HPDE6-E6E7 (cell line): ENCODE data around the gene CCL1.

Source experiments
- DNase-seq: peaks from one replicate; pipeline ENCODE4 v3.0.0; 2011; ENCODE audit warnings: missing footprints; ENCODE audit errors: extremely low spot score

Gene CCL1

GRCh38 chr17:34363183-34363661 is at the start of gene CCL1:
CCL1 (minus strand) TSS chr17:34363233; CDS start chr17:34363161, 72 bp downstream.
- DNase-seq = no peak

DNA sequence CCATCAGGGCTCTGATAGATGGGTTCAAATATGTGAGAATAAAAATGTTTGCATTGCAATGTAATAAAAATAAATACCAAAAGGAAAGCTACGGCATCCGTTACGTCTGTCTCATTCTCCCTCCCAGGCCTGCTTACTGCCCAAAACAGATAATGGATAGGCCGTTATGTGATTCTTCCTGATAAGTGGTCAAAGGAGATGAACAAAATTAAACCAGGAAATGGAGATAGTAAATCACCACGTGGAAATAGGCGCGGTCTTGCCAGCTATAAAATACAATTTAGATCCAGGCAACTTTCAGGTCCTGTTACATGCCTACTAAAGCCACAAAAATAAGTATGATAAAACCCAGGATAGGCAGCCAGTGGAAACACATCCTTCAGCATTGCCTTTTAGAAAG is 49.5 kb upstream of the CCL1 start:
- no peak for DNase-seq

DNA sequence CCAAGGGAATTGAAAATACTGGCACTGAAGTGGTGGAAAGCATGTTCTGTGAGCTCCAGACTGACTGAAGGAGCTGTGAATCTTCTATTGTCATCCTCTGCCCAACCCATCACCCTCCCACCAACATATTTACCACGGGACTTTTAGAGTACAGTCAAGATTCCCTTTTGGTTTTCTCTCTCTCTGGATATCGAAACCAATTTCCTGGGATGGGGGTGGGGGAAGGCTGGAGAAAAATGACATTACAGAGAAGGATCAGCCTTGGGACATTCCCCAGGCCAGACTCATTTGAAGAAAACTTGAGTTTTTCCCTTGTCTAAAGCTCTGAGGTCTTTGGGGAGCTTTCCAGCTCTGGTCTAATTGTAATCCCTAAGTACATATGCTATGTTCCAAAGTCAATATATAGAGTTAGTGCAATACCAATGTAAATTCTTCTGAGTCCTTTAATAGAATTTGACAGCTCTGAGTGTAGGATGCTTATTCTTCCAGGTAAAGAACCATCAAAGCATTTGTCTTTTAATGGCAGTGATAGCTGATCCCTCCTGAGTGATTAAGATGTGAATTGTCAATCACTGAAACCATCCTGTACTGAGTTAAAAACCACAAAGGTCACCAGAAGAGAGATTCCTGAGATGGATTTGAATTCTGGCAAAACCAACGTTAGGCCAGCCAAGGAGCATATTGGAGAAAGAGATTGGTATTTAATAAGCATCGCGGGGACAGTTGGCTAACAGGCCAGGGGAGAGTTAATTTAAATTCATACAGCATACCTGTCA is 48.8 kb upstream of the CCL1 start:
- DNase-seq = no peak

DNA sequence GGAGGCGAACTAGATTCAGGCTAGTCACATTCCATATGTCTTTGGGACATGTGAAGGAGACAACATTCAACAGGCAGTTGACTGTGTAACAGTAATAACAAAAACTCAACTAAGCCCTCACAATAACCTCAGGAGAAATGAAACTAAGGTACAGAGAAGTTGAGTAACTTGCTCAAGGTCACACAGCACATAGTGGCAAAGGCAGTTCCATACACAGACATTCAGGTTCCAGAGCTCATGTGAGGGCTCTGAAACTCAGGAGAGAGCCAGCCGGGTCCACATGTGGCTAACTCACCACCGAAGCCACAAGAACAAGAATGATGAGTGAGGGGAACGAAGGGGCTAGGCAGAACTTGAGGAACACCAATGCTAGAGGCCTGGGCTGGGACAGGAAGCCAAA is 46.3 kb upstream of the CCL1 start:
- no peak for DNase-seq

DNA sequence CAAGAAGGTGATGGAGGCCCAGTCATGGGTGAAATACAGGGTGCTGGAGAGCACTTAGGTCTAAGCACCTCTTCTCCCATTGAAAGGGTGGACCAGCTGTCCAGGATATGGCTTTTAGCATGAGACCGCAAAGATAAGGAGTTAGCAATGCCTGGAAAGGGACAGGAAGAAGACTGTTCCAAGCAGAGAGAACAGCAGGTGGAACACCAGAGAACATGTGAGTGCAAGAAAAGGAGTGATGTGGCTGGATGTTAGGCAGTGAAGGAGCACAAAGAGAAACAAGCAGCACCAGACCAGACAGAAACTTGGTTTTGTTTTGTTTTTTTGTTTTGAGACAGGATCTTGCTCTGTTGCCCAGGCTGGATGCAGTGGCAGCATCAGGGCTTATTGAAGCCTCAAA is 45.4 kb upstream of the CCL1 start:
- DNase-seq = no peak

- DNase-seq = no peak
Measured at GRCh38 chr17:34406226-34406625, 43.2 kb upstream of the CCL1 start.

GRCh38 chr17:34403006-34403405 is 40.0 kb upstream of the CCL1 start:
- DNase-seq = no peak

DNA sequence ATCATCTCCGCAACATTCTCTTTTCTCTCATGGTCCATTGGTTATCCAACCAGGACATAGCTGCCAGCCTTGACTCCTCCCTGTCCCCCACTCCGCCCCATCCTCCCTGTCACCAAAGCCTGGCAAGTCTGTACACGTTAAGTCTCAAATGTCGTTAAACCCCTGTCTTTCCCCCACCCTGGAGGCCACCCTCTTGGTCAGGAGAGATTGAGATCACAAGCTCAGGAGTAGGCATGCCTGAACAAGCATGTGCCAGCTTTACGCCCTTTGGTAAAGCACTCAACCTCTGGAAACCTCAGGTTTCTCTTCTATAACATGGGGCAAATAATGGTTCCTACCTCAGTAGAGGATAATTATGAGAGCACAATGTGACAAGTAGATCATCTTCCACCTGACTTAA is 38.1 kb upstream of the CCL1 start:
- DNase-seq = no peak

- DNase-seq = no peak
Measured at GRCh38 chr17:34400301-34400931, 37.4 kb upstream of the CCL1 start.

- no peak for DNase-seq
Measured at GRCh38 chr17:34399725-34400124, 36.7 kb upstream of the CCL1 start.

DNA sequence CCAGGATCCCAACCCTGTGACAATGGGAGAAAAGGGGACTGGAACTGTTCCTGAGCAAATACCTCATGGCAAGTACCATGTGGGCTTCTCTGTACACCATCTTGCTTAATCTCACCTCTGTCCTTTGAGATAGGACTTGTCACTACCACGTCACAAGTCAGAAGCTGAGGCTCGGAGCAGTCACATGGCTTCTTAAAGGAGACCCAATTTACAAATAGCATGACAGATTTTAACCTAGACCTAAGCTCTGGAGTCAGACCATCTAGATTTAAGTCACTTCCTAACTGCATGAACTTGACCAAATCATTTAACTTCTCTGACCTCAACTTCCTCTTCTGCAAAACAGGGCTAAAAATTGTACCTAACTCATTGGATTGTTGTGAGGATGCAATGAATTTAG is 36.0 kb upstream of the CCL1 start:
- no peak for DNase-seq

DNA sequence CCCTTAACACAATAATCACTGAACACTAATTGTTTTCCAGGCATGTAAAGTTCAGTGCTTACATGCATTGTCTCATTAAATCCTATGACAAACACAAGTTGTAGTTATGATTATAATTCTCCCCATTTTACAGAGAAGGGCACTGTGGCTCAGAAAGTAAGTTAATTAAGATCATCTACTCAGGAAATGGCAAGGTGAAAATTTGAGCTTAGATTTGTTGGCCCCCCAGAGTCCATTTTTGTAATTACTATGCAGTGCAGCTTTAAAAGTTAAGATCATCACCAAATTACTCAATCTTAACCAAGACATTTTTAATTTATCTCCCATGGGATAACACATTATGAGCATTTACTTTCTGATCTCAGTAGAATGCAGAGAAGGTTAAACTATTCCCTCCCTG is 34.2 kb upstream of the CCL1 start:
- no peak for DNase-seq

GRCh38 chr17:34393401-34393800 is 30.4 kb upstream of the CCL1 start:
- no peak for DNase-seq

DNA sequence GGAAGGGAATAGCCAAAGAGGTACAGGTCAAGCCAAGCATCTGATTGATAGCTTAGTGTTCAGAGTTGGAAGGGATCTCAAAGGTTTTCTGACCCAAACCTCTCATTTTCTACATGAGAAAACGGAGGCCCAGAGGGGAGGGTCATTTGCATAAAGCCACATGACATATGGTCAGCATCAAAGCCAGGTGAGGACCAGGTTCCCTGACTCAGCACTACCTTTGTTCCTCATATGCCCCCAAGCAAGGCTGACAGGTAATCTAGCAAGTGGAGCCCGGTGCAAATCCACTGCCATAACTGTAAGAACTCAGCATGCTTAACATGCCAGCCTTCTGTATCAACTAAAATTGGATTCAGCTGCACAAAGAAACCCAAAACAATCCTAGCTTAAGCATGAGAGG is 28.2 kb upstream of the CCL1 start:
- DNase-seq = no peak

DNA sequence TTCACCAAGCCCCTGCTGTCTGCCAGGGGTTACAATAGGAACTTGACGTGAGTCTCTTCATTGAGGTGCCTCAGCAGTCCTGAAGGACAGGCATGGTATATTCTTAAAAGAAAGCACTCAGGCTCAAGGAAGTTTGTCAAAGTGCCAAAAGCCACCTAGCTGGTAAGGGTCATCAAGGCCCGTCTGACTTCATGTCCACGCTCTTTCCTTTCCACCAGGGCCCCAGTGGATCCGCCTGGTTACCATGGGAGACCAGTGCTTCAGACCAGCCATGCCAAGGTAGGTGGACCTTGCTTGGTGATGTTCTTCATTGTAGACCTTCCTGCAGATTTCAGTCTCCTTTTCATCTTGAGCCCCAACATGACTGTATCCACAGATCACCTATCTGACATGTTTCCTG is 27.6 kb upstream of the CCL1 start:
- DNase-seq = no peak

GRCh38 chr17:34389126-34389750 is 26.2 kb upstream of the CCL1 start:
- no peak for DNase-seq

DNA sequence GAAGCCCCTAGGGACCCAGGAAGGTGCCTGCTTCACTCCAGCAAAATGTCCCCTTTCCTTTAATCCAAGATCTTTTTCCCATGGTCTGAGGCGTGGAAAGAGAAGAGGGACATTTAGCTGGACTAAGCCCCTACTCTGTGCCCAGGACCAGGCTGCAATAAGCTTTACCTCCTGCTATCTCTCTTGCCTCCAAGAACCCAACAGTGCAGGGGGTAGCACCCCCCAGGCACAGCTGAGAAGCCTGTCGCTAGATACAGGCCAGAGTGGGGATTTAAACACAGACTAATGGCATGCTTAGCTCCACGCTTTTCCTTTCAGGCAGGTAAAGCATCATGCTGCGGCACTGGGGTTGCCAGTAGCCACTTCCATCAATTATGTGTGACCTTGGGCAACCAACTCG is 24.5 kb upstream of the CCL1 start:
- no peak for DNase-seq

DNA sequence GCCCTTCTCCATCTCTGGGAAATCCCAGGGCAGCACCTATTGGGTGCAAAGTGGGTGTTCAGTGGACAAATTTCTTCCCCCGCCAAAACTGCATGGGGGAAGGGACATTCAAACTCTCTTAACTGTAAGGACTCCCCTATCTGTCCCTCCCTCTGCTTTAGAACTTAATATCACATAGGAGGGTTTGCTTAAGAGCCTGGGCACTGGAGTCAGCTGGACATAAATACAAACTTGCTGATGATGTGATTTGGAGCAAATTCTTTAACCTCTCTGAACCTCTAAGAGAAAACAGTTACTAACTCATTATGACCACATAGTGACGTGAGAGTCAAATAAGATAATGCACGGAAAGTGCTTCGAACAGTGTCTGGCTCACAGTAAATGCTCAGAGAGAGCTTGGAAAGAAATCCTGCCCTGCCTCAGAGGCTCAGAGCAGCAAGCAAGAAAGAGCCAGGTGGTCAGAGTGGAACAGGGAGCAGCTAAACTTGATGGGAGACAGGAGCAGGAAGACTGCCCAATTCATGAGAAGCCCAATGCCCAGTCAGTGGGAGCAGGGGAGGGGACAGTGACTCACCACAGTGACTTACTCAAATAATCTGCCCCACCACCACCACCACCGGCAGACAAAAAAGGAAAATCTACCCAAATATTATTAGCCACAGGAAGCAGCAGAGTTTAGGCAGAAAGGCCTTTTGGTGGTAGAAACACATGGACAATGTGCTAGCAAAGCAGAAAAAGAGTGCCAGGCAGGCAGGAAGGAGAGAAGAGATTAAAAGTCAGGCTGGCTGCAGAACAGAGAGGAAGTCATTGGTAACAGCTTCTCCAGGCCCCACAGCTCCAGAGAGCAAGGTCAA is 23.9 kb upstream of the CCL1 start:
- no peak for DNase-seq

- no peak for DNase-seq
Measured at GRCh38 chr17:34386343-34386696, 23.3 kb upstream of the CCL1 start.

GRCh38 chr17:34384822-34385605 is 22.0 kb upstream of the CCL1 start:
- no peak for DNase-seq

DNA sequence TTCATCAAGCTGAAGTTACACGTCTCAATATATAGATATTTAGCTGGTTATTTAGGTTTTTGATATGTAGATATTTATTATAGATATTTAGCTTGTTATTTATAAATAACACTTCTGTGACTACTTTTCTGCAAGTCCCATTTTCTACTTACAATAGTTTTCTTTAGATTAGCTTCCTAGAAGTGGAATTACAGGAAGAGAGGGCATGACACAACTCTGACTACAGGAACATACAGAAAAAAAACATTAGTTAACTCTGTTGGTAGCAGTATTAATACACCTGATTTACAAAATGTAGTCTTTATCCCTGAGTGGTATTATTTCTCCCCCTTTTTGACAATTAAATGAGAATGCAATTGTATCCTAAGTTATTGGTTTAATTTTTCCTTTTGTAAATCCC is 21.2 kb upstream of the CCL1 start:
- no peak for DNase-seq
